ENCODE data around the gene YKT6.
"Not testable (repeated sequence)": the region's sequence is repeated elsewhere in the genome, so short reads cannot be mapped to it uniquely, and the experiment has no call there.

YKT6 gene

DNA sequence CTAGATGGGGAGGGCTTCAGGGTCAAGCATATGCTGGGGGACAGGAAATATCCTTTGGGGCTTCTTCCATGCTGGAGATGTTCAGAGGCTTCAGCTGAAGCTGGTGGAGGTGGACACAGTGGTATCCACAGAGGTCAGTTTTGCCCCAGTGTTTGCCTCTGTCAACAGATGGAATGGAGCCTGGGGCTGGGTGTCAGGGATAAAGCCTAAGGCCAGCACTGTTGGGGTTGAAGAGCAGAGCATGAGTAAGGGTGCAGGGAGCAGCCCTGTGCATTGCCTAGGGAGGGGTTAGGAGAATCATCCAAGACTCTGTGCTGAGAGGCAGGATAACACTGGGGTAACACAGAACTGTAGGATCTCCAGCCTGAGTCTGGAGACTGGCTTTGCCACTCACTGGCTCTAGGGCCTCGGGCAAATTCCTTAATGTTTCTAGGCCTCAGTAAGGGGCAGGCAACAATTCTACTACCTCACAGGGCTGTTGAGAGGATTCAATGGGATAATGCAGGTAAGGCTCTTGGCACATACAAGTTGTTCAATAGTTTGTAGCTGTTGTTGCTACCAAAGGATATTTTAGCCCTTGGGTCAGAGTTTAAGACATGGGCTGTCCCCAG is 37.9 kb upstream of the YKT6 start:
- no peak overlapping the region for H3K27ac ChIP-seq

DNA sequence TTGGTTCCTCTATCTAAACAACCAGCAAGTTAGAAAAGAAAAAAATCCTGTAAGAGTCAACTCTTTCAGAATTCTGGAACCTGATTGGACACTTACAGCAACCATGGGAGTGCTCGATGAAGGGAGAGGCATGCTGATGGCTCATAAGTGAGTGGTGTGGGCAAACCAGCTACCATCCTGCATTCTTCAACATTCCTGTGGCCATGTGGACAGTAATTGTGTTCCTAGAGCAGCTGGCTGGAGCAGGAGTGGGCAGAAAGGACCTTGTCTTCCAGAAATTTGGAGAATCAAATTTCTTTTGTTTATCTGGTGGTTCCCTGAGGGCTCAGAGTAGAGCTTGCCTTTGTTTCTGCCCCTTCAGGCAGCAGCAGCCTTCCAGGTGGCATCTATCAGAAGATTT is 37.2 kb upstream of the YKT6 start:
- TF ChIP-seq, protein P1, sequence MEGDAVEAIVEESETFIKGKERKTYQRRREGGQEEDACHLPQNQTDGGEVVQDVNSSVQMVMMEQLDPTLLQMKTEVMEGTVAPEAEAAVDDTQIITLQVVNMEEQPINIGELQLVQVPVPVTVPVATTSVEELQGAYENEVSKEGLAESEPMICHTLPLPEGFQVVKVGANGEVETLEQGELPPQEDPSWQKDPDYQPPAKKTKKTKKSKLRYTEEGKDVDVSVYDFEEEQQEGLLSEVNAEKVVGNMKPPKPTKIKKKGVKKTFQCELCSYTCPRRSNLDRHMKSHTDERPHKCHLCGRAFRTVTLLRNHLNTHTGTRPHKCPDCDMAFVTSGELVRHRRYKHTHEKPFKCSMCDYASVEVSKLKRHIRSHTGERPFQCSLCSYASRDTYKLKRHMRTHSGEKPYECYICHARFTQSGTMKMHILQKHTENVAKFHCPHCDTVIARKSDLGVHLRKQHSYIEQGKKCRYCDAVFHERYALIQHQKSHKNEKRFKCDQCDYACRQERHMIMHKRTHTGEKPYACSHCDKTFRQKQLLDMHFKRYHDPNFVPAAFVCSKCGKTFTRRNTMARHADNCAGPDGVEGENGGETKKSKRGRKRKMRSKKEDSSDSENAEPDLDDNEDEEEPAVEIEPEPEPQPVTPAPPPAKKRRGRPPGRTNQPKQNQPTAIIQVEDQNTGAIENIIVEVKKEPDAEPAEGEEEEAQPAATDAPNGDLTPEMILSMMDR (conservative IDR thresholded peaks at IDR 0.05) = no peak
- no peak for TF ChIP-seq ZFX (IDR thresholded peaks at IDR 0.05)
- H3K27ac ChIP-seq = no peak overlapping the region

More for the DNA sequence above, 37.9 kb upstream of the YKT6 start:
- TF ChIP-seq ZFX (IDR thresholded peaks at IDR 0.05) = no peak
- TF ChIP-seq, protein P1 (conservative IDR thresholded peaks at IDR 0.05) = no peak

DNA sequence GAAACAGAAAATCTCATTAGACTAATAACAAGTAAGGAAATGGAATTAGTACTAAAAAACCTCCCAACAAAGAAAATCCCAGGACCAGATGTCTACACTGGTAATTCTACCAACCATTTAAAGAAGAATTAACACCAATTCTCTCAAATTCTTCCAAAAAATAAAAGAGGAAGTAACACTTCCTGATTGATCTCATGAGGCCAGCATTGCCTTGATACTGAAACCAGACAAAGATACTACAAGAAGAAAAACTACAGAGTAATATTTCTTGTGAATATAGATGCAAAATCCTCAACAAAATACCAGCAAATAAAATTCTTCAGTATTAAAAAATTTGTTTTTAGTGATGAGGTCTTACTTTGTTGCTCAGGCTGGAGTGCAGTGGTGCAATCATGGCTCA is 32.9 kb upstream of the YKT6 start:
- no peak for TF ChIP-seq ZFX (IDR thresholded peaks at IDR 0.05)
- TF ChIP-seq, protein P1 (conservative IDR thresholded peaks at IDR 0.05) = no peak
- H3K27ac ChIP-seq = no peak overlapping the region

DNA sequence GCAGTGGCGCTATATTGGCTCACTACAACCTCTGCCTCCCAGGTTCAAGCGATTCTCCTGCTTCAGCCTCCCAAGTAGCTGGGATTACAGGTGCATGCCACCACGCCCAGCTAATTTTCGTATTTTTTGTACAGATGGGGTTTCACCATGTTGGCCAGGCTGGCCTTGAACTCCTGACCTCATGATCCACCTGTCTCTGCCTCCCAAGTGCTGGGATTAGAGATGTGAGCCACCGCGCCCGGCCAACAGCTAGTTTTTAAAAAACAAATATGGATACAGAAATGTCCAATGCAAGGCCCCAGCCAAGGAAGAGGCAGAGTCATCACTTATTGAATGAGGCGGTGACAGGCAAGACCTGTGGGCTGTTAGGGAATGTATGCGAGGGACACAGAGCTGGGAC is 28.9 kb upstream of the YKT6 start:
- H3K27ac ChIP-seq = not testable (repeated sequence)

DNA sequence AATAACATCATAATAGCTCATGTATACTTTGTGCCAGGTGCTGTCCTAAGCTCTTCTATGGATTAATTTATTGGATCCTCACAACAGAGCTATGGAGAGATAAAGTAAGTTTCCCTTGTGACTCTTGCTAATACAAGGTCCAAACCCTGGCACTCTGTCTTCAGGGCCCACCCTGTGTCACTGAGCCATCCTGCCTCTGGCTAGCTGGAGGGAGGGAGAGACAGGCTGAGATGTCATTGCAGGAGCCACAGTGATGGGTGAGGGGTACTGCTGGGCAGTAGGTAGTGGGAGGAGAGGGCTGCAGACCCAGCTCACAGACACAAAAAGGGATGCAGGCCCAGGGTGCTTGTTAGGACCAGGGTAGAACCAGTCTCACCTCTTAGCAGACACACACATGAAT is 28.4 kb upstream of the YKT6 start:
- H3K27ac ChIP-seq = no peak overlapping the region
- TF ChIP-seq ZFX (IDR thresholded peaks at IDR 0.05) = no peak
- TF ChIP-seq, protein P1 (conservative IDR thresholded peaks at IDR 0.05) = no peak

DNA sequence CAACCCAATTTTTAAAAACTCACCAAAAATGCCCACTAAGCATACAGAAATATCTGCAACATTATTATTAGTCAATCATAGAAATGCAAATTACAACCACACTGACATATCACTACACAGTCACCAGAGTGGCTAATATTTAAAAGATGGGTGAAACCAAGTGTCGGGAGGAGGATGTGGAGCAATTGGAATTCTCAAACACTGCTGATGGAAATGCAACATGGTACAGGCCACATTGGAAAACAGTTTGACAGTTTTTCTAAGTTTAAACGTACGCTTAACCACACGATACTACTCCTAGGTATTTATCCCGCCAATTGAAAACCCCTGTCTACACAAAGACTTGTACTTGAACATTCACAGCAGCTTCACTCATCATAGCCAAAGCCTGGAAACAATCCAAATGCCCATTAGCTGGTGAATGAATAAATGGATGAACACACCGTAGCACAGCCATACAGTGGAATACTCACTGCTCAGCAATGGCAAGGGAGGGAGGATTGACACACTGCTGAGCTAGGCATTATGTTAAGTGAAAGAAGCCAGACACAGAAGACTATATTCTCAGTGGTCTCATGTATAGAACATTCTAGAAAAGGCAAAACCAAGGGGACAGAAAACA is 27.9 kb upstream of the YKT6 start:
- H3K27ac ChIP-seq = no peak overlapping the region
- TF ChIP-seq ZFX (IDR thresholded peaks at IDR 0.05) = no peak
- TF ChIP-seq, protein P1 (conservative IDR thresholded peaks at IDR 0.05) = no peak

DNA sequence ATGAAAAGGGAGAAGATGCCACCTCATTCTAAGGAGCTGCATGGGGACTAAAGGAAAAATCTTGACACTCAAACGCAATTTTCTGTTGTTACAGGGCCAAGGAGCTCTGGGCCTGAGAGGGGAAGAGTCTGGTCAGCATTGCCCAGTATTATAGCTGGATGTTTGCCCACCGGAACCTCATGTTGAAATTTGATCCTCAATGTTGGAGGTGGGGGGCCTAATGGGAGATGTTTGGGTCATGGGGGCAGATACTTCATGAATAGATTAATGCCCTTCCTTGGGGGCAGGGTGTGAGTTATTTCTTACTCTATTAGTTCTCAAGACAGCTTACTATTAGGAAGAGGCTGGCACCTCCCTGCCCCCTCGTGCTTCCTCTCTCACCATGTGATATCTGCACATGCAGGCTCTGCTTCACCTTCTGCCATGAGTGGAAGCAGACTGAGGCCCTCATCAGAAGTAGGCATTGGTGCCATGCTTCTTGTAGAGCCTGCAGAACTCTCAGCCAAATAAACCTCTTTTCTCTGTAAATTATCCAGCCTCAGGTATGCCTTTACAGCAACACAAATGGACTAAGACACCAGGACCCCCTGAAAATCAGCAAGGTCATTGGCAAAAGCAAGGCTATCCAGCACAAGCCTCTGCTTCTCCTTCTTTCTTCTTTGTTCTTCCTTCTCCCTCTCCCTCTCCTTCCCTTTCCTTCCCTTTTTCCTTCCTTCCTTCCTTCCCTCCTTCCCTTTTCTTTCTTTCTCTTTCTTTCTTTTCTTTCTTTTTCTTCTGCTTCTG is 26.7 kb upstream of the YKT6 start:
- no peak overlapping the region for H3K27ac ChIP-seq
- no peak for TF ChIP-seq ZFX (IDR thresholded peaks at IDR 0.05)
- TF ChIP-seq, protein P1 (conservative IDR thresholded peaks at IDR 0.05) = no peak

DNA sequence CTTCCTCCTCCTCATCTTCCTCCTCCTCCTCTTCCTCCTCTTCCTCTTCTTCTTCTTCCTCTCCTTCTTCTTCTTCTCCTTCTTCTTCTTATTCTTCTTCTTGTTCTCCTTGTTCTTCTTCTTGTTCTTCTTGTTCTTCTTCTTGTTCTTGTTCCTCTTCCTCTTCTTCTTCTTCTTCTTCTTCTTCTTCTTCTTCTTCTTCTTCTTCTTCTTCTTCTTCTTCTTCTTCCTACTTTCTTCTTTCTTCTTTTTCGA is 26.2 kb upstream of the YKT6 start:
- not testable (repeated sequence) for H3K27ac ChIP-seq
